ENCODE measurements around the gene MARCHF11. TPM values are rescaled to one million over a fixed set of nuclear protein-coding genes. Genes with fewer than 3 reads are reported as not detected.

Gene MARCHF11
- total RNA-seq, 4 donors from 2014 or later, result not detected

GRCh38 chr5:16152601-16153568 lies 26.7 kb downstream of the MARCHF11 start:
- H3K4me3 ChIP-seq (ENCODE audit: low read depth, poor library complexity, severe bottlenecking), result no peak overlapping the region
- intact Hi-C loops (cut with DNase I; ENCODE audit: low total_unique reads), result no loop called here
- 35 to 42% methylated on average over 3 of the region's 3 CpGs for WGBS, 2 donors
- no peak for TF ChIP-seq POLR2A (IDR thresholded peaks at IDR 0.05)
- TF ChIP-seq, protein P1, sequence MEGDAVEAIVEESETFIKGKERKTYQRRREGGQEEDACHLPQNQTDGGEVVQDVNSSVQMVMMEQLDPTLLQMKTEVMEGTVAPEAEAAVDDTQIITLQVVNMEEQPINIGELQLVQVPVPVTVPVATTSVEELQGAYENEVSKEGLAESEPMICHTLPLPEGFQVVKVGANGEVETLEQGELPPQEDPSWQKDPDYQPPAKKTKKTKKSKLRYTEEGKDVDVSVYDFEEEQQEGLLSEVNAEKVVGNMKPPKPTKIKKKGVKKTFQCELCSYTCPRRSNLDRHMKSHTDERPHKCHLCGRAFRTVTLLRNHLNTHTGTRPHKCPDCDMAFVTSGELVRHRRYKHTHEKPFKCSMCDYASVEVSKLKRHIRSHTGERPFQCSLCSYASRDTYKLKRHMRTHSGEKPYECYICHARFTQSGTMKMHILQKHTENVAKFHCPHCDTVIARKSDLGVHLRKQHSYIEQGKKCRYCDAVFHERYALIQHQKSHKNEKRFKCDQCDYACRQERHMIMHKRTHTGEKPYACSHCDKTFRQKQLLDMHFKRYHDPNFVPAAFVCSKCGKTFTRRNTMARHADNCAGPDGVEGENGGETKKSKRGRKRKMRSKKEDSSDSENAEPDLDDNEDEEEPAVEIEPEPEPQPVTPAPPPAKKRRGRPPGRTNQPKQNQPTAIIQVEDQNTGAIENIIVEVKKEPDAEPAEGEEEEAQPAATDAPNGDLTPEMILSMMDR (IDR thresholded peaks at IDR 0.05), result no peak
- no peak for DNase-seq (ENCODE audit: low spot score in 2 of 2)

DNA sequence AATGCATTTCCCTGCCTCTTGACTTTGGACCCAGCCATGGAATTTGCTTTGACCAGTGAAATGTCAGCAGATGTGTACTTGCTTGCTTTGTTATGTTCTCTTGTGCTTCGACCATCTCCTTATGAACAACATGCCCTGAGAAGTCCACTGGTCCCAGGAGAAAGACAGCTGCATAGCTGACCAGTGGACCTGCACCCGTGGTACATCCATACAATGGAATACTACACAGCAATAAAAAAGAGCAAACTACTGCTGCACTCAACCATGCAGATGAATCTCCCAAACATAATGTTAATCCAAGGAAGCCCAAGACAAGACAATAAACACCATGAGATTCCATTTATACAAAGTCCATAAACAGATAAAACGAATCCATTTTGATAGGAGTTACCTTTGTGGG lies 30.0 kb downstream of the MARCHF11 start:
- DNase-seq (ENCODE audit: low spot score in 2 of 2), result no peak
- WGBS, 2 donors, result 76 to 84% methylated on average over 3 of the region's 3 CpGs
- H3K4me3 ChIP-seq (ENCODE audit: low read depth, poor library complexity, severe bottlenecking), result no peak overlapping the region
- intact Hi-C loops (cut with DNase I; ENCODE audit: low total_unique reads), result no loop called here
- TF ChIP-seq POLR2A (IDR thresholded peaks at IDR 0.05), result no peak
- TF ChIP-seq, protein P1 (IDR thresholded peaks at IDR 0.05), result no peak

DNA sequence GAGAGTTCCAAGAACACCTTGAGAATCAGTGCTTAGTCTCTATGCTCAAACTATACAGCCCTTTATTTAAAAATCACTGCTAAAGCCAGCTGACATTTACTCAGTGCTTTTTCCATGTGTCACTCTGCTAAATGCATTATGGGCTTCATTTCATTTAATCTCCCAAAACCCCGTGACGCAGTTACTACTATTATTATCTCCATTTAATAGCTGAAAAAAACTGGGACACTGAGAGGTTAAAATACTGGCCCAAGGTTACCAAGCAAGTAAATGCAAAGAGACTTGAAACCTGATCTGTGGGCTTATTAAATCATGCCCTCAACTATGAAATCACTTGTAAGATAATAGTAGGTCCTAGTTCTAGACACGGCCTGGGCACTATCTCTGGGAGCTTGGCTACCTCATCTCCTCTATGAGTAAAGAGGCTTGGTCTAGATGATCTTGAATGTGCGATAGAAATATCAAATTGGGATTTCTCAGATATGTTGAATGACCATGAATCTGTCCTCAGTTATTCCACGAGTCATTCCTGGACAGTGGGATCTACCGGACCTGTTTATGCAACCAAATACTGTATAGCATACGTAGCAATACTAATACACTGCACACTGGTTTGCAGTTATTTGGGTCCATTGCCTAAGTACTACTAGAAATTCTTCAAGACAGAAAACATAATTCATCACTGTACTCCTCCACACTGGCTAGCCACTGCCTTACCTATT lies 32.3 kb downstream of the MARCHF11 start:
- TF ChIP-seq, protein P1 (IDR thresholded peaks at IDR 0.05), result no peak
- no peak for TF ChIP-seq POLR2A (IDR thresholded peaks at IDR 0.05)
- intact Hi-C loops (cut with DNase I; ENCODE audit: low total_unique reads), result no loop called here
- H3K4me3 ChIP-seq (ENCODE audit: low read depth, poor library complexity, severe bottlenecking), result no peak overlapping the region
- WGBS, 2 donors, result 72 to 78% methylated on average over 7 of the region's 7 CpGs
- no peak for DNase-seq (ENCODE audit: low spot score in 2 of 2)

DNA sequence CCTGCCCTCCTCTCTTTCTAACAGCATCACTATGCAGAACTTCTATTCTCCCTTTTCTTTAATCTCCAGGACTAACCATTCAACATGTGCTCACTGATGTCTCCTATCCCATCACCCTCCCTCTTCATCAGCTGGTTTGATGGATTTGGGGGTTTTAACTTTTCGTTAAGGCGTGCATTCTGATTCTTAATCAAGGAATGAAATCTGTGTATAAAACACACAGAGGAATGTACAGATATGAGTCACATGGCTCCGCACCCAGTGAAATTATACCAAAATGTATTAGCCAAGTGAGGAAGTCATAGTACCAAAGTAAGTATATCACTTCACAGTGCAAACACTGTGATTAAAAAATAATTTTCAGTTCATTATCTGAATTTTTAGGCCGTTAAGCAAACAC lies 35.2 kb downstream of the MARCHF11 start:
- WGBS, 2 donors, result 73 to 87% methylated on average over 4 of the region's 4 CpGs
- TF ChIP-seq POLR2A (IDR thresholded peaks at IDR 0.05), result no peak
- TF ChIP-seq, protein P1 (IDR thresholded peaks at IDR 0.05), result no peak
- intact Hi-C loops (cut with DNase I; ENCODE audit: low total_unique reads), result no loop called here
- no peak for DNase-seq (ENCODE audit: low spot score in 2 of 2)
- no peak overlapping the region for H3K4me3 ChIP-seq (ENCODE audit: low read depth, poor library complexity, severe bottlenecking)

DNA sequence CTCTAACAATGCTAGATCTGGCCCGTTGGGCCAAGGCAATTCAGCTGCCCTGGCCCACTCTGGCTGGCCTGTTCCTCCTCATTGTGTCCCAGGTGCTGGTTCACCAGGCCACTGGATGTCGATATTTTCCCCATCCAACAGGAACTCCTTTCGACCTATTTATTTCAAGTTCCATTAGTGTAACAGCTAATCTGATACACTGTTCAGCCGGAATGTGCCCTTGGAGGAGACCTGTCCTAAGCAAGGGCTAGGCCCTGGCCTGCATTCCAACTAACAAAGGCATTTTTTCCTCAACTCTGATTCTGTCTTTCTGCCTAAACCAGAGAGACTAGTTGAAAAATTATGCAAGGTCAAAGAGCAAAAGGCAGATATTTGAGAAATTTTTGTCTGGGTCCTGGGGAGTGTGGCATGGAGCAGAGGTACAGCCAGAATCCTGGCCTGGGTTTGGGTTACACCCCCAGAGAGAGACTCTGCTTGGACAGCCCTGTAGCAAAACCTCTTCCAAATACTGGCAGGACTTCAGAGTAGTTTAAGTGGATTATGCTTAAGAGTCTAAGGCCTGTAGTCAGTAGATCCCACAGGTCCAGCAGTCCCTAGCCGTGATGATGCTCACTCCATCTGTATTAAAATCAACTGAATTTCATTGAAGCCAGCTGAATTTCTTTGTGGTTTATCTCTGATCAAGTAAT lies 36.1 kb downstream of the MARCHF11 start:
- TF ChIP-seq, protein P1 (IDR thresholded peaks at IDR 0.05), result no peak
- no peak for TF ChIP-seq POLR2A (IDR thresholded peaks at IDR 0.05)
- H3K4me3 ChIP-seq (ENCODE audit: low read depth, poor library complexity, severe bottlenecking), result no peak overlapping the region
- no peak for DNase-seq (ENCODE audit: low spot score in 2 of 2)
- intact Hi-C loops (cut with DNase I; ENCODE audit: low total_unique reads), result no loop called here
- 72 to 77% methylated on average over 5 of the region's 5 CpGs for WGBS, 2 donors
